Heart left ventricle (tissue), 13 donors: ENCODE data around the gene CARD10.

Experiments used
- CTCF ChIP-seq, 12 donors: fragments of 200-600 bp; sonication (generic) in 4 of 12; IDR thresholded peaks; one replicate each; pipeline versions ENCODE4 v1.5.0 to v1.8.0; 2018 to 2022; ENCODE audit warnings: antibody characterized with exemption in 12 of 12, mild to moderate bottlenecking in 5 of 12
- POLR2A ChIP-seq, 2 donors: fragments of 450-650 bp; IDR thresholded peaks; one replicate each; pipeline ENCODE4 v1.6.1; 2017; ENCODE audit warnings: antibody characterized with exemption in 2 of 2, mild to moderate bottlenecking in 2 of 2, moderate library complexity in 2 of 2
- donor health status: ischemic (EF 13 %, LVEDD 7.1; RV severe dilation, severe dysfunction).
- donor health status: DM: no; HTN: yes; CAD: no.
- donor health status: DM: no; HTN: no; CAD: no.
- donor health status: ischemic (EF 25% LVEDD 6.9; RV normal size, moderate dysfunction).
- donor health status: ischemic (EF 25% LVEDD 5.7; RV mildly dilated, moderate dysfunction).
- donor health status: ischemic (EF 35%, LVEDD 5.7; RV mildly dilated, moderate dysfunction).
- donor health status: nonischemic (EF 11% LVEDD 7.7; RV severe dilation, severe dysfunction).
- donor health status: DM: yes; HTN: yes; CAD: no.
- donor health status: PGD.
- donor health status: ischemic (EF 29% LVEDD 5.4; RV normal size, mild dysfunction).
- donor health status: nonischemic (EF 23%, LVEDD 6.1; RV moderate dilation, normal function).

- no peak for TF ChIP-seq CTCF (IDR thresholded peaks at IDR 0.05)
- no peak for TF ChIP-seq POLR2A (IDR thresholded peaks at IDR 0.05)
Measured at GRCh38 chr22:37469416-37470086, 49.7 kb downstream of the CARD10 start.
